Measurements from ENCODE around the gene NOD2. TPM values are rescaled to one million over a fixed set of nuclear protein-coding genes. Genes with fewer than 3 reads are reported as not detected.

The NOD2 gene
- total RNA-seq, 1 donor from 2014 or later = not detected

DNA sequence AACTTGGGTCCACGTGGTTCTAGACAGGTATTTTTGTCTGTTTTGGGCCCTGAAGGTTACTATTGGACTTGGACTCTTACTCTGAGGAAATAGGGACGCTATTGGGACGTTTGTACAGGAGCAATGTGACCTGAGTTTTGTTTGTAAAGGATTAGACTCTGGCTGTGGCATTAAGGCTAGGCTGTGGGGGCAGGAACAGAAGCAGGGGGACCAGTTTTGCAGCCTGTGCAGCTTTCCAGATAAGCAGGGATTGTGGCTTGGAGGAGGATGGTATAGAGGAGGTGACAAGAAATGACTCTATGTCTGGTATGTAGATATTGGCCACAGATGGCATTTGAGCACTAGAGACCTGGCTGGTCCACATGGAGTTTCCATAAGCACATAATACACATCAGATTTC, 12.8 kb downstream of the NOD2 start:
- H3K4me3 Mint-ChIP-seq (ENCODE audit: unreplicated experiment) = no peak overlapping the region
- no peak overlapping the region for H2AFZ ChIP-seq (ENCODE audit: low read depth, low read length)
- DNase-seq (ENCODE audit: low read depth) = no peak
- no peaks in the 10 kb centered on the region for H3K36me3 ChIP-seq (ENCODE audit: insufficient read depth, low read length)
- no peak overlapping the region for H3K9ac ChIP-seq (ENCODE audit: low read length)
- H3K4me3 ChIP-seq (ENCODE audit: insufficient read depth, low read depth, low read length) = no peak overlapping the region
- peaks cover 21% of the 10 kb centered on the region for H3K9me3 Mint-ChIP-seq (ENCODE audit: unreplicated experiment)
- no peaks in the 10 kb centered on the region for H3K36me3 Mint-ChIP-seq (ENCODE audit: low read depth, unreplicated experiment)
- no peak overlapping the region for H3K27ac ChIP-seq (ENCODE audit: low read depth, low read length)
- FAIRE-seq = no peak
- H3K27me3 ChIP-seq (ENCODE audit: insufficient read depth, low read length) = no peaks in the 10 kb centered on the region
- no peaks in the 10 kb centered on the region for H4K20me1 ChIP-seq (ENCODE audit: insufficient read depth, low read length)
- H3K9me3 ChIP-seq (ENCODE audit: insufficient read depth, low read depth, low read length) = peaks cover 7% of the 10 kb centered on the region
- TF ChIP-seq, protein P1, sequence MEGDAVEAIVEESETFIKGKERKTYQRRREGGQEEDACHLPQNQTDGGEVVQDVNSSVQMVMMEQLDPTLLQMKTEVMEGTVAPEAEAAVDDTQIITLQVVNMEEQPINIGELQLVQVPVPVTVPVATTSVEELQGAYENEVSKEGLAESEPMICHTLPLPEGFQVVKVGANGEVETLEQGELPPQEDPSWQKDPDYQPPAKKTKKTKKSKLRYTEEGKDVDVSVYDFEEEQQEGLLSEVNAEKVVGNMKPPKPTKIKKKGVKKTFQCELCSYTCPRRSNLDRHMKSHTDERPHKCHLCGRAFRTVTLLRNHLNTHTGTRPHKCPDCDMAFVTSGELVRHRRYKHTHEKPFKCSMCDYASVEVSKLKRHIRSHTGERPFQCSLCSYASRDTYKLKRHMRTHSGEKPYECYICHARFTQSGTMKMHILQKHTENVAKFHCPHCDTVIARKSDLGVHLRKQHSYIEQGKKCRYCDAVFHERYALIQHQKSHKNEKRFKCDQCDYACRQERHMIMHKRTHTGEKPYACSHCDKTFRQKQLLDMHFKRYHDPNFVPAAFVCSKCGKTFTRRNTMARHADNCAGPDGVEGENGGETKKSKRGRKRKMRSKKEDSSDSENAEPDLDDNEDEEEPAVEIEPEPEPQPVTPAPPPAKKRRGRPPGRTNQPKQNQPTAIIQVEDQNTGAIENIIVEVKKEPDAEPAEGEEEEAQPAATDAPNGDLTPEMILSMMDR (IDR thresholded peaks at IDR 0.05; ENCODE audit: insufficient read depth, low read depth, low read length) = no peak
- no peak for TF ChIP-seq EZH2 (IDR thresholded peaks at IDR 0.05; ENCODE audit: insufficient read depth, low read length)
- H3K27ac Mint-ChIP-seq (ENCODE audit: unreplicated experiment) = no peak overlapping the region
- no peak overlapping the region for H3K4me2 ChIP-seq (ENCODE audit: low read length)
- peaks cover 23% of the 10 kb centered on the region for H3K27me3 Mint-ChIP-seq (ENCODE audit: low read depth, unreplicated experiment)
- peaks cover 6% of the 10 kb centered on the region for H3K4me1 Mint-ChIP-seq (ENCODE audit: low read depth, unreplicated experiment)
- no peaks in the 10 kb centered on the region for H3K79me2 ChIP-seq (ENCODE audit: insufficient read depth, low read length)
- H3K4me1 ChIP-seq (ENCODE audit: insufficient read depth, low read length) = no peaks in the 10 kb centered on the region

GRCh38 chr16:50708373-50709060, 15.1 kb downstream of the NOD2 start:
- Mint-ChIP-seq H3K4me3 (ENCODE audit: unreplicated experiment) (no peak overlapping the region), H3K4me1 (ENCODE audit: low read depth, unreplicated experiment) (peaks cover 3% of the 10 kb centered on the region), H3K27me3 (ENCODE audit: low read depth, unreplicated experiment) (peaks cover 21% of the 10 kb centered on the region), H3K27ac (ENCODE audit: unreplicated experiment) (no peak overlapping the region), H3K36me3 (ENCODE audit: low read depth, unreplicated experiment) (no peaks in the 10 kb centered on the region), H3K9me3 (ENCODE audit: unreplicated experiment) (peaks cover 21% of the 10 kb centered on the region)
- Histone ChIP-seq H3K27ac (ENCODE audit: low read depth, low read length) (no peak overlapping the region), H3K27me3 (ENCODE audit: insufficient read depth, low read length) (no peaks in the 10 kb centered on the region), H3K9me3 (ENCODE audit: insufficient read depth, low read depth, low read length) (peaks cover 7% of the 10 kb centered on the region), H3K79me2 (ENCODE audit: insufficient read depth, low read length) (no peaks in the 10 kb centered on the region), H3K9ac (ENCODE audit: low read length) (no peak overlapping the region), H4K20me1 (ENCODE audit: insufficient read depth, low read length) (no peaks in the 10 kb centered on the region), H2AFZ (ENCODE audit: low read depth, low read length) (no peak overlapping the region), H3K4me2 (ENCODE audit: low read length) (no peak overlapping the region), H3K4me1 (ENCODE audit: insufficient read depth, low read length) (no peaks in the 10 kb centered on the region), H3K4me3 (ENCODE audit: insufficient read depth, low read depth, low read length) (no peak overlapping the region), H3K36me3 (ENCODE audit: insufficient read depth, low read length) (no peaks in the 10 kb centered on the region)
- FAIRE-seq (no peak), DNase-seq (ENCODE audit: low read depth) (no peak)
- TF ChIP-seq EZH2 (IDR thresholded peaks at IDR 0.05; ENCODE audit: insufficient read depth, low read length) = no peak

DNA sequence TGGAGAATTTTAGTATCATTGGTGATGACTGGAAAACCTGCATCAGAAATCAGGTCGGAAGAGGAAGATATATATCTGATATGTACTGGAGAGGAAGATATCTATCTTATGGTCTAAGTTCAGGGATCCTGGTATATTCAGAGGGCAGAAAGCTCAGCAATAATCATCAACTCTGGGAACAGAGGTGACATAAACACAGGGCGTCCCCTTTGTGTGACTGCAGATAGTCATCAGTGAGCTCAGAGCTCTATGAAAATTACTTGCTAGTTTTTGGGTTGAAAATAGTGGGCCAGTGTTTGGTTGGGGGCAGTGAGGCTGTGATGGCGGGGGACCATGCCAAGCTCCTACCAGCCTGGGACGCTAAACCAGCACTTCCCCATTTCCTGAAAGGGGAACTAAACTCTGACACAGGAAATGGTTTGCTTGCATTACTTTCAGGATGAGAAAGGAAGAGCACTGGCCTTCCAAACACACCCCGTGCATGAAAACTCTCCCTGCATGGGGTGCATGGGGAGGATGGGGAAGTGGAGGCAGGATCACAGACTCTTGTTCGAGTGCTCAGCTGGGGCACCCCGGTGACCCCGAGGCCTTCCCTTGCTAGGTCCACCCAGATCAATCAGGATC, 15.8 kb downstream of the NOD2 start:
- Histone ChIP-seq H4K20me1 (ENCODE audit: insufficient read depth, low read length) (no peaks in the 10 kb centered on the region), H3K79me2 (ENCODE audit: insufficient read depth, low read length) (no peaks in the 10 kb centered on the region), H3K9ac (ENCODE audit: low read length) (no peak overlapping the region), H3K4me3 (ENCODE audit: insufficient read depth, low read depth, low read length) (no peak overlapping the region), H3K4me1 (ENCODE audit: insufficient read depth, low read length) (no peaks in the 10 kb centered on the region), H3K9me3 (ENCODE audit: insufficient read depth, low read depth, low read length) (peaks cover under 1% of the 10 kb centered on the region), H3K27ac (ENCODE audit: low read depth, low read length) (no peak overlapping the region), H2AFZ (ENCODE audit: low read depth, low read length) (no peak overlapping the region), H3K4me2 (ENCODE audit: low read length) (no peak overlapping the region), H3K27me3 (ENCODE audit: insufficient read depth, low read length) (no peaks in the 10 kb centered on the region), H3K36me3 (ENCODE audit: insufficient read depth, low read length) (no peaks in the 10 kb centered on the region)
- Mint-ChIP-seq H3K9me3 (ENCODE audit: unreplicated experiment) (peaks cover 14% of the 10 kb centered on the region), H3K4me3 (ENCODE audit: unreplicated experiment) (no peak overlapping the region), H3K27ac (ENCODE audit: unreplicated experiment) (no peak overlapping the region), H3K4me1 (ENCODE audit: low read depth, unreplicated experiment) (peaks cover 3% of the 10 kb centered on the region), H3K27me3 (ENCODE audit: low read depth, unreplicated experiment) (peaks cover 21% of the 10 kb centered on the region), H3K36me3 (ENCODE audit: low read depth, unreplicated experiment) (no peaks in the 10 kb centered on the region)
- FAIRE-seq = no peak
- no peak for TF ChIP-seq EZH2 (IDR thresholded peaks at IDR 0.05; ENCODE audit: insufficient read depth, low read length)
- TF ChIP-seq, protein P1 (IDR thresholded peaks at IDR 0.05; ENCODE audit: insufficient read depth, low read depth, low read length) = no peak
- DNase-seq (ENCODE audit: low read depth) = no peak

All from astrocyte (in vitro differentiated cells and primary cell).